HG03520 (cell line): ENCODE results near the gene MRNIP.

Experiments
- ATAC-seq: cut with Tn5 transposase; IDR thresholded peaks from one replicate; pipeline ENCODE4 v1.9.1; 2021; ENCODE audit warnings: mild to moderate bottlenecking, moderate library complexity; ENCODE audit not compliant: unreplicated experiment

MRNIP gene, protein sequence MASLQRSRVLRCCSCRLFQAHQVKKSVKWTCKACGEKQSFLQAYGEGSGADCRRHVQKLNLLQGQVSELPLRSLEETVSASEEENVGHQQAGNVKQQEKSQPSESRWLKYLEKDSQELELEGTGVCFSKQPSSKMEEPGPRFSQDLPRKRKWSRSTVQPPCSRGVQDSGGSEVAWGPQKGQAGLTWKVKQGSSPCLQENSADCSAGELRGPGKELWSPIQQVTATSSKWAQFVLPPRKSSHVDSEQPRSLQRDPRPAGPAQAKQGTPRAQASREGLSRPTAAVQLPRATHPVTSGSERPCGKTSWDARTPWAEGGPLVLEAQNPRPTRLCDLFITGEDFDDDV

DNA sequence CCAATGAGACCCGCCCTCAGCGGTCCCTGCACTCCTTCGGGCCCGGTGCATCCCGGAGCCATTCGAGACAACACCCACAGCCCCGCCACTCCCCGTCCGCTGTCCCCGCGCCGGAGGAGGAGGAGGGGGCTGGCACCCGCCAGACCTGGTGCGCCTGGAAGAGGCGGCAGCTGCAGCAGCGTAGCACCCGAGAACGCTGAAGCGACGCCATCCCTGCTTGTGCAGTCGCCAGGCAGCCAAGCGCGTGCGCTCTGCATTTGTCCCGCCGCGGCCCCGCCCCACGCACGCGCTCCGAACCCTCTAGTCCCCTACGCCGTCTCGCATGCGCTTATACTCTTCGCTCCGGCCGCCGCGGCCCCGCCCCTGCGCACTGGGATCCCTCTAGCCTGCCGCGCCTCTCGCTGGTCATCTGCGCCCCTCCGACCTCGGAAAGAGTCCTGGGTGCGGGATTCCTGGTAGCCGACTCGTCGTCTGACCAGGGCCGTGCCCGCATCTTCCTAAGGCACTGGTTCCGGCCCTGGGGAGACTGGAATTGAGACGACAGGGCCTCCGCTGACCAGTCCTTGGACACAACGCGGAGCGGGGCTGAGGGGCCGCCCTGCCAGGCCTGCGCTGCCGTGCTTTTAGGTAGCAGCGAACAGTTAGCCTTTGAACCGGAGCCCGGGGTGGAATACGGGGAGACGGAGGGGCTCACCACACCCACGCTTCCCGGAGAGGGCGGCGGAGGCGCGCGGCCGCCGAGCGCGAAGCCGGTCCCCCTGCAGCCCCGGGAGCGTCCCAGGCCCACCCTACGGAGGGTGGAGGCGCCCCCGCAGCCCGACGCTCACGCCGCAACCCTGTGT, at the start of gene MRNIP:
TSS of gene MRNIP (minus strand) at position 232 of the 842 bp plus-strand sequence. CDS start at position 211, 21 bp downstream.
- ATAC-seq: peak; percentile 95

DNA sequence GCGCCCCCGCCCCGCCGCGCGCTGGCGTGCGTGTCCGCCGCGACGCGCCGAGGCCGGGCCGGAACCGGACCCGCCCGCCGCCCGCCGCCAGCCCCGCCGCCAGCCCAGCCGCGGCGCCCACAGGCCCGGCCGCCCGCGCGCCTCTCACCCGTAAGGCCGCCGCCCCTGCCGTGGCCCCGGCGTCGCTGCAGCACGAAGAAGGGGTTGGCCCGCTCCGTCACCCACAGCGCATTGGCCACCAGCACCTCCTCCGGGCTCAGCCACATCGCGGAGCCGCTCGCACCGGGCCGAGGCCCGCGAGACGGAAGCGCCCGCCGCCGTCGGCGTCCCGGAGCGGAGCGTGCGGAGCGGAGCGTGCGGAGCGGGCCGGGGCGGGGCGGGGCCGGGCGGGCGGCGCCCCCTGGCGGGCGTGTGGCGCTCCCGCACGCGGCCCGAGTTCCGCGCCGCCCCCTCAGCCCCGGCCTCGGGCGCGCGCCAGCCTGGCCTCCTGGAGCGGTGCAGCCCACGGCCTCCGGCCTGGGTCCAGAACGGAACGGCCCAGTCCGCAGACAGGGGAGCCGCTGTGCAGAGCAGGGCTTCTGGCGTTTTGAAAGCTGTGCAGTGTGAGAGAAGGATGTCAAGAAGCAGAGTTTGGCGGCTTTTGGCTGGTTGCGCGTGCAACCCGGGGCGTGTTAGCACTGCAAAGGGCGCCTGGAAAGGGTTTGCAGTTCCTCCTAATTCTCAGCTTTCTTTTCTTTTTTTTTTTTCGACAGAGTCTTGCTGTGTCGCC, 49.1 kb upstream of the MRNIP start, which contains the start of gene TBC1D9B:
TSS of gene TBC1D9B (minus strand) at position 342 of the 769 bp plus-strand sequence. CDS start at position 266, 76 bp downstream.
- ATAC-seq: peak; percentile 72

DNA sequence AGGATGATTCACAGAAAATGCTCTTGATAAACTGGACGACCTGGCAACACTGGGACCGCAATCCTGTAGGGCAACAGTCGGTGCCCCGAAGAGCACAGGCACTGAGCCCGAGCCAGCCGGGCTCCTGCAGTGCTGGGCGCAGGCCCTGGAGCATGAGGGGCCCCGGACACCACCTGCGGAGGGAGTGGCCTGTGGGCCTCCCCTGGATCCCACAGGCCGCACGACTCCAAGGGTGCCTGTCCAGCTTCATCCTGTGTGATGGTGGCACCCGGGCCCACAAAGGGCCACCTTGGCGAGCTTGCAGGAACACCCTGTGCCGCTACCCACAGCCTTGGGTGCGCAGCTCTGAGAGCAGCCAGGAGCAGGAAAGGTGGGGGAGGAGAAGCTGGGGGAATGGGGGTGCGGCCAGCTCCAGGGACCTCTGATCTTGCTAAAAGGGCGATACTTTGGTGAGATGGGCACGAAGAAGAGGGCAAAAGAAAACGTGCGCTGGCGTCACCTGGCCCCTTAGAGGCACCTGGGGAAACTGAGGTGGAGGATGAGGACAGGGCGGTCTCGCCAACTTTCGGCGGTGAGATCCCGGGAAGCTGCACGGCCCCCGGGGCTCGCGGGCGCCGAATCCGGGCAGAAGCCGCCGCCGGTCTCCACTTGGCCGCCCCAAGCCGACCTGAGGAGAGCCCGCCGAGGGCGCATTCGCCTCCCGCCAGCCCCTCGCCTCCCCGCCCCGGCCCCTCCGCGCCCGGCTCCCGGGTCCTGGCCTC, 48.4 kb upstream of the MRNIP start:
- peak; percentile 21 for ATAC-seq

DNA sequence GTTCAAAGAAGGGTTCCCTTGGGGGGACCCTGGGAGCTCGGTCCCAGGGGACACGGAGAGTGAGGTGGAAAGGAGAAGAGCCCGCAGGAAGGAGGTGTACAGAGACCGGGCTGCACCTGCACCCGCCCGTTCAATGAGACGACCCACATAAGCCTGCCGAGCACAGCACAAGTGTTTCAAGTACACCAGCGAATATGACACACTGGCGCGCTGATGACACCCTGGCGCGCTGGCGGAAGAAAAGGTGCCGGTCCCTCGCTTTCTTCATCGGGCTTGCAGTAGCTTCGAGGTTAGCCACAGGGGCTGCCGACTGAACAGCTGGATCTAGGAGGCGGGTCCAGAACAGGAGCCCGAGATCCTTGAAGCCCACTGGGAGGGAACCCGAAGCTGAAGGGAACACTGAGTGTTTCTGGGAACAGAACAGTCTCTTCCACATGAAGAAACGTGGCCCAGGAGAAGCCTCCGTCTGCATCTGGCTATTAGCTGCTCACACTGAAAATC, 47.7 kb upstream of the MRNIP start:
- ATAC-seq: no peak

DNA sequence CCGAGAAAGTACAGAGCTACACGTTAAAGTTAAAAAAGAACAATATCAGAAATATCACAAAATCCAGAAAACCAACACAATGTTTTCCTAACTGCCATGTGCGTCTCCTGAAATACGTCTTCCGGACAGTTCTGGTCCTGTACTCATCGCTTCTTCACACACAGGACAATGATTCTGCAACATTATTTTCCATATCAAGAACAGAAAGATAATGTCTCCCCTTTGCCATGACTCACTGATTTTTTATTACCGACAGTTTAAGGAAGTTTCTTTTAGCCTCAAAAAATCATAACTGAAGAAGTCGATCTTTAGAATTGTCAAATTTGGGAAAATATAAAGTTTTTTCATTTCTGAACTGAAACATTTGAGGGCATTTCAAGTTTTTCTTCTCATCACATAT, 46.5 kb upstream of the MRNIP start:
- ATAC-seq: no peak

DNA sequence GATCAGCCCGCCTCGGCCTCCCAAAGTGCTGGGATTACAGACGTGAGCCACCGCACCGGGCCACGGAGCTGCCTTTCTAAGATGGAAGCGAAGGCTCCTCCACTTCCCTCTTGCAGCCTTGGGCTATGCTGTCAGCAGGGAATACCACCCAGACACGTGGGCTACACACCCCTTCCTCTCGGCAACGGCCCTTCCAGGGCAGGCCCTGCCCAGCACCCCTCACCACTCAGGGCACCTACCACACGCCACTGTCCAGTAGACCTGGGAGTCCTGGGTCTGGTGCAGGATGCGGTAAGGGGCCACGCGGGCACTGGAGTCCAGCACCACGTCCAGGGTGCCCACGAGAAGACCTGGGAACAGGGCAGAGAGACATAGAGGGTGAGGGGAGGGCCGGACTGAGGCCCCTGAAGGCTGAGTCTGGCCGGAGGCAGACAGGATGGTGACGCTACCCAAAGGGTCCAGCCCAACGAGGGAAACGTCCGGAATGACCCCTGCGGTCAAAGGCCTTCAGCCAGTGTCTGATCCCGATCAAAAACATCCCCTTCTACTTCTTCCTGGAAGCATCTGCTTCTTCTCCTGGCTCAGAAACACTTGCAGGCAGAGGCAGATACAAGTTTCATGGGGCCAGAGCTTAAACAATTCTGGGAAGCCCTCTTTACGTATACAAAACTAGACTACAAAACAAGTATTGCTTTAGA, 46.0 kb upstream of the MRNIP start:
- no peak for ATAC-seq

DNA sequence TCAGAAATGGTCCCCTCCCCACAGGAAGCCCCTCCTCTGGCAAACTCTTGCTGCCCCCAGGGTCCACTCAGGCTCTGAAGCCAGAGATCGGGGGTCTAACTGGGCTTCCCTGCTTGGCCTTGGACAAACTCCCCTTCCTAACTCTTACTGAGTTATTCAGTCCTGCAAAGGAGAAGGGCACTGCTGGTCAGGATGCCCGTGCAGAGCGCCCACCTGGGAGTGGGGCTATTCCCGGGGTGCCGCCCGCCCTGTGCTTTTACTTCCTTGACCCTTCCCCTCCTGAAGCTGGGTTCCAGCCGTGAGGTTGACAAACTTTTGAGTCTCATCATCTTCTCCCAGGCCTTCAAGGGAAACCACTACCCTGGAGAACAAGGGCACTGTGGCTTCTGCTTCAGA, 44.1 kb upstream of the MRNIP start:
- no peak for ATAC-seq

DNA sequence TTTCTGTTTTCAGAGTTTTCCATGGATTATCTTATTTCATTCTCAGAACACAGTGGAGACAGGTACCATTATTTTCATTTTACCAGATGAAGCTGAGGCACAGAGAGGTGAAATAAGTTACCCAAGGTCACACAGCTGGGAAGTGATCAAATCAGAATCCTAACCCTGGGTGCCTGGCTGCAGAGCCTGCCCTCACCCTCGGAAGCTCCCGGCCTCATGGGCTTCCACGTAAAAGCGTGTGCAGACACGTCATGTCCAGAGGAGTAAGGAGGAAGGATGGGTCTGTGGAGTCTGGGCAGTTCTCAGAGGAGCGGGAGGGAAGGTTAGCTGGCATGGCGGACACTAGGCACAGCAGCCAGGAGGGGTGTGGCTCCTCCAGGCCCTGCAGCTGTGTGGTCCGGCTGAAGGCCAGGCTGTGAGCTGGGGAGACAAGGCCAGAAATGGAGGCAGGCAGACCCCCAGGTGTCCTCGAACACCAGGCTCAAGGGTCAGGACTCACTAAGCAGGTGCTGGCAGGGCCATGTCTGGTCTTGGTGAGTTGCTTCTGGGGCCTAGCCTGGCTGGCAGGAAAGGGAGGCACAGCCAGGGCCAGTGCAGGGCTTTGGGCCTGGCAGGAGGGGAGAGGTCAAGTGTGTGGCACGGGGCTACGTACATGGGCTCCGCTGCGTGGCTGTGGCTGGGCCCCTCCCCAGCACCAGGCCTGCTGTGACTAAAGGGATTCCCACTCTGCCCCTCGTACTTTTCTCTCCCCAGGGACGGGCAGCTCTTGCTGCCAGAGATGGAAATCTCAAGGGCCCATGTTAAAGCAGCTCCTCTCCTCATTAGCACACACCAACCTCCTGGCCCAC, 43.5 kb upstream of the MRNIP start:
- ATAC-seq: no peak

DNA sequence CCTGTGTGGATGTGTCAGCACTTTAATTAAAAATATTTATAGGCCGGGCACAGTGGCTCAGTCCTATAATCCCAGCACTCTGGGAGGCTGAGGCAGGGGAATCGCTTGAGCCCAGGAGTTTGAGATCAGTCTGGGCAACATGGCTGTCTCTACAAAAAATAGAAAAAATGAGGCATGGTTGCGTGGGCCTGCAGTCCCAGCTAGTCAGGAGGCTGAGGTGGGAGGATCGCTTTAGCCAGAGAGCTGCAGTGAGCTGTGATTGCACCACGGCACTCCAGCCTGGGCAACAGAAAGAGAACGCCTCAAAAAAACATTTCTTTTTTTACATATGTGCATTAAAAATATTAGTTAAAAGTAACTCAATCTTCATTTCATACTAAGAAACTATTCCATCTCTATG, 42.8 kb upstream of the MRNIP start:
- ATAC-seq: no peak

DNA sequence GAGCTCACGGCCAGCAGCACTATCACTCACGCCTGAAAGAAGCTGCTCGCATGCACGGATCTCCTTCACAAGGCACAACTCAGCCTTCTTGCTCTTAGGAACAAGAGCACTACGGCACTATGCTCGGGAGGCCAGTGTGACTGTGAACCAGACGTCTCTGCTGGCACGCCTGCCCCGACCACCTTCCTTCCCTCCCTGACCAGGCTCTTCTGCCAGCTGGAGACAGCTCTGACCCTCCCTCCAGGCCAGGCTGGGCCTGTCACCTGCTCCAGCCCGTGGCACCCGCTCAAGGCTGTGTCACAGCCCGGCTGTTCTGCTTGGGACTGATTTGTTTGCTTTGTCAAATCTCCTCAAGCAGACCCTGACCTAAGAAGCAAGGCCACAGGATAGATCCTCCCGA, 42.1 kb upstream of the MRNIP start:
- no peak for ATAC-seq

DNA sequence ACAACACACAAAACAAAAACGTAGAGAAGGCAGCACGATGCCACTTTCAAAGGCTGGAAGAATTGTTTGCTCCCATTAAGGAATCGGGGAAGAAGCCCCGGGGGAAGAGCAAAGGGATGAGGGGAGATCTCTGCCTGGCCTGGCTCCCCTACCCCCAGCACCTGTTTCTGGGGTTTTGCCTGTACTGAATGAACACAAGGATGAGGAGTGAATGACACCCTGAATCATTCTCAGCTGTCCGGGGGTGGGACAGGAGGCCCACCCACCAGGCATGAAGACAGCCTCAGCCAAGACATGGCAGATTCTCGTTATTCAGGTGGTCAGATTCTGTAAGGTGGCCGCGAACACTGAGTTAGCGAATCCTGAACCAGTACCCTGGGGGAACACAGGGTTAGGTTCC, 41.6 kb upstream of the MRNIP start:
- no peak for ATAC-seq

DNA sequence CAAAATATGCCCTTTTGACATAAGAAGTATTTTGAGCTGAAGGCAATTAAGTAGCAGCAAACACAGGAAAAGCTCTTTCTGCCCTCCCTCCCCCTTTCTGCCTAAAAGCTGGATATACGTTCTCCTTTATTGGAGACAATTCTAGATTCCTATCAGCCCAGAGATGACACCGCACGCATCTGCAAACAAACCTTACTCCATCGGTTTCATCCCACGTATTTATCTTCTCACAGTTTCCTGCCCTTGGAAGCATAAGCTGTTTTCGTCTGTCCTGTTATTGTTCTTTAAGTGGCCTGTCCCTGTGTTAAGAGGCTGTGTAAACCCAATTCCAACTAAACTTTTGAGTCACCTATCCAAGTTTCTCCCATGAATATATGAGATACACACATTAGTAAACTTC, 37.2 kb upstream of the MRNIP start:
- no peak for ATAC-seq

DNA sequence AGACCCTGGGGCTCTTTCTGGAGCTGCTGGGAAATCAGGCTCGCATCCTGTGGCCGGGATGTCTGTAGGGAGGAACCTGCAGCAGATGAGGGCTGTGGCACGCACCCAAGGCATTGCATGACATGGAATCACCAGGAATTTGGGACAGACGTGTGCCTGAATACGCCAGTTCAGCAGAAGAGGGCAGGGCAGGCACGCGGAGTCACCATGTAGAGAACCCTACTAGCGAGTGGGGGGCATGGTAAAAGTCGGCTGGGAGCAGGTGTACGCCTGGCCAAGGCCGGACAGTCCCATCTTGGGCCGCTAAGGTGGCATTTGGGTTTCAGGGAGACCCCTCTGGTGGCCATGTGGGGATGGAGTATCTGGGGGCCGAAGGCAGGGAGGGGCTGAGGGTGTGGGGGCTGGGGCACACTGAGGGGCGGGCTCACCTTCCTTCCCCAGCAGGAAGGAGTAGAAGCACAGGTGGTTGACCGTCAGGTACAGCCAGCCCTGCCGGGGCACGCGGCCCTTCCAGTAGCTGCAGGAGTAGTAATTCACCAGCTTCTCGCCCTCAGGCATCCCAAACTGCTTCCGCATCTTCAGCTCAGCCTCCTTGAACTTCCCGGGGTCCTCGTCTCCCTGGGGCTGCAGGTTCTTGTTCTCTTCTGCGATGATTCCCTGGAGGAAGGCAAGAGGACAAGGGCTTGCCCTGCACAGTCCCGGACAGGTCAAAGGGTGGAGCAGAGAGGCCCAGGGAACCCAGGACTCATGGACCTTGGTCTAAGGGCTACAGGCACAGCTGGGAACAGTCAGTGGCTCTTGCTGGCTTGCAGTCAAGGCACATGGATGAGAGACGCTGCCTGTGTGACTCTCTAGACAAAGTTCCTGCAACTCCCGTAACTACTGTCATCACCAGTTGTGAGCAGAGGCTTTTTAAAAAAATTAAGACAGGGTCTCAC, 35.6 kb upstream of the MRNIP start:
- no peak for ATAC-seq

DNA sequence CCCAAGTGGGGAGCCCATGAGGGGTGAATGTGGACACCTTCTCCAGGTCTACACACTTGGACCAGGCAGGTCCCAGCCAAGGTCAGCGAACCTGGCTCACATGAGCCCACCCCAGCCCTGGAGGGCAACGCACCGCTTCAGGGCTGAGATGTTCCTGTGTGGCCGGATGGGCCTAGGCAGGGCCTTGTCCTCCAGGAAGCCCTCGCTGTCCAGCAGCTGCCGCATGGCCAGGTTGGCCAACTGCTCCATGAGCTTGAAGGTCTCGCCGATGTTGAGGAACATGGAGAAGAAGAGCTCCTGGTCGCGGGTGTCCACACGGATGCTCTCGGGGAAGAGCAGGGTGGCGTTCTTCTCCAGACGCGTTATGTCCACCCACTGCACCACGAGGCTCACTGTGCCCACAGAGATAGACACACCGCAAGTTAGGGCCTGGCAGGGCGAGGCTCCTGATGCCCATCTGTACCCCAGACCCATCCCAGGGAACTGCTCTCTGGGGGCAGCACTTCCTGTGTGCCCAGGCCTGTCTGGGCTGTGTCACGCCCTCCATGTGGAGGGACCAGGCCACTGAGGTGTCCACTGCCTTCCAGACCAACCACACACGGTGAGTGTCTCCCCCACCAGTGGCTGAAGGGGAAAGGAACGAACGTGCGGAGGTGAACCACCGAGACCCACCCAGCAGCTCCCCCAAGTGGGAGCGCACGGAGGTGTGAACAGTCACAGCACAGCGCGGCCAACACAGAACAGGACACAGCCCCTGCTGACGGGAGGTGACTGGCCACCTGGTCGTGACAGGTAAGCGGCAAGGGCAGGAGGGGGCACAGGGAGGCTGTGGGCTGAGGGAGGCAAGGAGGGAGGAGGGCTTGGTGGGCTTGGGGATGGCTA, 34.7 kb upstream of the MRNIP start:
- no peak for ATAC-seq

DNA sequence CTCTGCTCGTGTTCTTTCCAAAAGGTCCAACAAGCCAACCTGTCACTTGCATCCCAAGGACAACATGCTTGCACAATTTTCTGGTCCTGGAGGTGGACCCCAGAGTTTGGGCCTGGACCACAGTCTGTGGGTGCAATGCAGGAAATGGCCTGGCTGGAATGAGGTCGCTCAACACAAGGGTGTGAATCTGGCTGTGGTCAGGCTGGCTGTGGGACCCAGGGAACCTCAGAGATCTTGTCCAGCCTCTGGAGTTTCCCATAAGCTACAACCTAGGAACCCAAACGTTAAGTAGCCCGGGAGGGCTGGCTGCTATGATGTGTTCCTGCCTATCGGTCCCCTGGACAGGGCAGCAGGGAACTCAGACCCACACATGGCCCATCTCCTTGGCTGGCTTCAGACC, 33.6 kb upstream of the MRNIP start:
- no peak for ATAC-seq

DNA sequence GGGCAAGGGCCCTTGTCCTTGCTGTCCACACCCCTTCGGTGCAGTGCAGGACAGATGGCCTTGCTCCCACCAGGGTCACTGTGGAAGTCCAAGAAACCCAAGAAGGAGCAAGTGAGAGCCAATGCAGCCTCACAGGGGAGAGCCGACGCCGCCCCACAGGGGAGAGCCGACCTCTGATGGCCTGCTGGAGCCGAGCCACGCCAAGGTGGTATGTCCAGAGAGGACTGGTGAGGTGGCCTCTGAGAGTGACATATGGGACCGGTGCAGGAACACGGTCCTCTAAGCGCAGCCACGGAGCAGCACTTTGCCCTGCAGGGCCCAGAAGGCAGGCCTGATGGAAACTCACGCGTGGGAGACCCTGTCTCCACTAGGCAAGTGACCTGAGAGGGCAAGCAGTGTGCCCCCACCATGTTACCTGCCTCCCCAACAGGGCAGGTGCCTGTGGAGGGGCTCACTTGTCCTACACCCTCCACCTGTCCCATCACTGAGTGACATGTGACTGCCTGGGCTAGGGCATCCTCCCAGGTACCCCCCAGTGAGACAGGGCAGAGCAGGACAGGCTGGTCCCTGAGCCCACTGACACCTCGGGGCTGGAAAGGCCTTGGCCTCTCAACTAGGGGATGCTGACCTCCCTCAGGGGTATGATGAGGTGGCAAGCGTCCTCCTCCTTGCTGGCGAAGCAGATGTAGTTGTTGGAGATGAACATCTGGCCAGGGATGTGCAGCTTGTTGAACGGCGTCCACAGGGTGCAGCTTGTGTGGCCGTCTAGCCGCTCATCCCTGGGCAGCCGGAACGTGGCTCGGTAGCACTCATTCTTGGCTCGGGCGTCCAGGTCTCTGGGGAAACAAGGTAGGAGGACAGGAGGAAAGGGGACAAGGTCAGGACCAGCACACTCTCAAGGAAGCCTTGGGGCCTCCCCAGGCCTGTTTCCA, 32.4 kb upstream of the MRNIP start:
- no peak for ATAC-seq
